Loucy (cell line): Measurements from ENCODE around the gene ADAMTS10.

Experiments used
- EZH2phosphoT487 ChIP-seq: fragments of 200-600 bp; IDR thresholded peaks from 2 replicates; pipeline ENCODE4 v1.6.1; 2018; ENCODE audit warnings: antibody characterized with exemption, mild to moderate bottlenecking, moderate library complexity, borderline replicate concordance
- TF ChIP-seq, protein P1 (sequence below): fragments of 200-600 bp; sonication (generic); conservative IDR thresholded peaks from 2 replicates; pipeline ENCODE4 v1.5.1; 2014; ENCODE audit warnings: mild to moderate bottlenecking, antibody characterized with exemption, low read length

DNA sequence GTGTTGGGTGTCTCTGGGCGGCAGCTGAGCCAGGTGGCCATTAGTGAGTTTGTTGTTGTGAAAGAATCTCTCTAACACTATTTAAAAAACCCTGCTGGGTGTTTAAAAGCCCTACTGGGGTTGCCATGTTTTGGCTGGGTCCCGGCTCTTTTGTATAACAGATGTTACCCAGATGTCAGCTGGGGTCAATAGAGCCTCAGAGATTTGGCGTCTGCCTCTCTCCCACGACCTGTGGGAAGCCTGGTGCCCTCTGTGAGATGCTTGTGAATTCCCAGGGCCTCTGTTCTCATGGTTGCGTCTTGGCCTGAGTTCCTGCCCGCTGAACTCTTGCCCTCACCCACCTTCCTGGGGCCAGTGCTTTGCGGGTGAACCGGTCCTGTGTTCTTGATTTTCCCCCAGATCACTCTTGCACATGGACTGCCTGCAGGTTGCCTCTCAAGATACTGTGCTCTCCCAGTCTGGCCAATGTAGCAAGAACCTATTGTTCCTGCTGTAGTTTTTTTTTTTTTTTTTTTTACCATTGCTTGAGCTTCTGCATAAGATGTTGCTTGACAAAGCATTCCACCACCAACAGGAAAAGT, 29.4 kb upstream of the ADAMTS10 start:
- TF ChIP-seq, protein P1, sequence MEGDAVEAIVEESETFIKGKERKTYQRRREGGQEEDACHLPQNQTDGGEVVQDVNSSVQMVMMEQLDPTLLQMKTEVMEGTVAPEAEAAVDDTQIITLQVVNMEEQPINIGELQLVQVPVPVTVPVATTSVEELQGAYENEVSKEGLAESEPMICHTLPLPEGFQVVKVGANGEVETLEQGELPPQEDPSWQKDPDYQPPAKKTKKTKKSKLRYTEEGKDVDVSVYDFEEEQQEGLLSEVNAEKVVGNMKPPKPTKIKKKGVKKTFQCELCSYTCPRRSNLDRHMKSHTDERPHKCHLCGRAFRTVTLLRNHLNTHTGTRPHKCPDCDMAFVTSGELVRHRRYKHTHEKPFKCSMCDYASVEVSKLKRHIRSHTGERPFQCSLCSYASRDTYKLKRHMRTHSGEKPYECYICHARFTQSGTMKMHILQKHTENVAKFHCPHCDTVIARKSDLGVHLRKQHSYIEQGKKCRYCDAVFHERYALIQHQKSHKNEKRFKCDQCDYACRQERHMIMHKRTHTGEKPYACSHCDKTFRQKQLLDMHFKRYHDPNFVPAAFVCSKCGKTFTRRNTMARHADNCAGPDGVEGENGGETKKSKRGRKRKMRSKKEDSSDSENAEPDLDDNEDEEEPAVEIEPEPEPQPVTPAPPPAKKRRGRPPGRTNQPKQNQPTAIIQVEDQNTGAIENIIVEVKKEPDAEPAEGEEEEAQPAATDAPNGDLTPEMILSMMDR = no peak
- TF ChIP-seq EZH2phosphoT487 = no peak
